HEK293T (cell line): ENCODE results near the gene TCF19.

Experiments used
- ARNT ChIP-seq: fragments of 450-650 bp; IDR thresholded peaks from 2 replicates; pipeline ENCODE4 v1.6.1; 2017; ENCODE audit warnings: mild to moderate bottlenecking
- BHLHE40 ChIP-seq: fragments of 450-650 bp; IDR thresholded peaks from 2 replicates; pipeline ENCODE4 v1.6.1; 2016; ENCODE audit warnings: mild to moderate bottlenecking, moderate library complexity, borderline replicate concordance
- CTBP1 ChIP-seq: fragments of 450-650 bp; IDR thresholded peaks from 2 replicates; pipeline ENCODE4 v1.6.1; 2016; ENCODE audit warnings: borderline replicate concordance
- FOXA1 ChIP-seq: fragments of 450-650 bp; IDR thresholded peaks from 2 replicates; pipeline ENCODE4 v1.6.1; 2016; ENCODE audit warnings: mild to moderate bottlenecking
- FOXM1 ChIP-seq: fragments of 450-650 bp; IDR thresholded peaks from 2 replicates; pipeline ENCODE4 v1.6.1; 2017; ENCODE audit warnings: mild to moderate bottlenecking, borderline replicate concordance
- HDGF ChIP-seq: fragments of 450-650 bp; IDR thresholded peaks from 2 replicates; pipeline ENCODE4 v1.6.1; 2017; ENCODE audit warnings: antibody characterized with exemption, borderline replicate concordance
- L3MBTL2 ChIP-seq: fragments of 450-650 bp; conservative IDR thresholded peaks from 2 replicates; pipeline ENCODE4 v1.6.1; 2016; ENCODE audit warnings: mild to moderate bottlenecking
- NFRKB ChIP-seq: fragments of 450-650 bp; IDR thresholded peaks from 2 replicates; pipeline ENCODE4 v1.6.1; 2016; ENCODE audit warnings: mild to moderate bottlenecking, moderate library complexity
- SP1 ChIP-seq: fragments of 450-650 bp; IDR thresholded peaks from 2 replicates; pipeline ENCODE4 v1.6.1; 2017
- SUZ12 ChIP-seq: fragments of 450-650 bp; IDR thresholded peaks from 2 replicates; pipeline ENCODE4 v1.6.1; 2016; ENCODE audit warnings: mild to moderate bottlenecking
- TARDBP ChIP-seq: fragments of 450-650 bp; IDR thresholded peaks from 2 replicates; pipeline ENCODE4 v1.6.1; 2016
- ZNF384 ChIP-seq: fragments of 450-650 bp; IDR thresholded peaks from 2 replicates; pipeline ENCODE4 v1.6.1; 2016
- TF ChIP-seq, protein P1 (sequence below): fragments of 450-650 bp; IDR thresholded peaks from 2 replicates; pipeline ENCODE4 v1.6.1; 2016

DNA sequence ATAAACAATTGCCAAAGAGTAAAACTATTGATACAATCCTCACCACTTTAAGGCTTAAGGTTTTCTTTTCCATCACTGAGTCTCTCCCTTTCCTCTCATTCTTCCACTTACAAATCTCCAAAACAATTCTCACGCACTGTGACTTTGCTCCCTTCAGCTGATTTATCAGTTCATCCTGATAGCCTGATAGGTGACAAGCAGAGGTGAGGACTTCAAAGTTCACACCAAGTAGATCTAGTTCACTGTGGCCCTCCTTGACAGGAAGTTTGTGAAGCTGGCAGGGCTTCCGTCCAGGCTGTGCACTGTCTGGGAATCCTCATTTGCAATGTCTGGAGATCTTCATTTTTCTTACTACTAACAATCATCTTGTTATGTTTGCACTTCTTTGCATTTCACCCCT lies 47.2 kb downstream of the TCF19 start:
- TF ChIP-seq SUZ12 (no peak), TARDBP (no peak), L3MBTL2 (no peak), FOXA1 (no peak), BHLHE40 (no peak), FOXM1 (no peak), HDGF (no peak), CTBP1 (no peak), NFRKB (no peak), ARNT (no peak), SP1 (no peak), ZNF384 (no peak)
- TF ChIP-seq, protein P1, sequence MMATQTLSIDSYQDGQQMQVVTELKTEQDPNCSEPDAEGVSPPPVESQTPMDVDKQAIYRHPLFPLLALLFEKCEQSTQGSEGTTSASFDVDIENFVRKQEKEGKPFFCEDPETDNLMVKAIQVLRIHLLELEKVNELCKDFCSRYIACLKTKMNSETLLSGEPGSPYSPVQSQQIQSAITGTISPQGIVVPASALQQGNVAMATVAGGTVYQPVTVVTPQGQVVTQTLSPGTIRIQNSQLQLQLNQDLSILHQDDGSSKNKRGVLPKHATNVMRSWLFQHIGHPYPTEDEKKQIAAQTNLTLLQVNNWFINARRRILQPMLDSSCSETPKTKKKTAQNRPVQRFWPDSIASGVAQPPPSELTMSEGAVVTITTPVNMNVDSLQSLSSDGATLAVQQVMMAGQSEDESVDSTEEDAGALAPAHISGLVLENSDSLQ = no peak
